Measurements from ENCODE around the gene ARHGAP32.

ARHGAP32 gene

GRCh38 chr11:128957202-128957482, 235.0 kb downstream of the ARHGAP32 start:
- H3K9me3 ChIP-seq = no peaks in the 10 kb centered on the region
- no peak for DNase-seq

DNA sequence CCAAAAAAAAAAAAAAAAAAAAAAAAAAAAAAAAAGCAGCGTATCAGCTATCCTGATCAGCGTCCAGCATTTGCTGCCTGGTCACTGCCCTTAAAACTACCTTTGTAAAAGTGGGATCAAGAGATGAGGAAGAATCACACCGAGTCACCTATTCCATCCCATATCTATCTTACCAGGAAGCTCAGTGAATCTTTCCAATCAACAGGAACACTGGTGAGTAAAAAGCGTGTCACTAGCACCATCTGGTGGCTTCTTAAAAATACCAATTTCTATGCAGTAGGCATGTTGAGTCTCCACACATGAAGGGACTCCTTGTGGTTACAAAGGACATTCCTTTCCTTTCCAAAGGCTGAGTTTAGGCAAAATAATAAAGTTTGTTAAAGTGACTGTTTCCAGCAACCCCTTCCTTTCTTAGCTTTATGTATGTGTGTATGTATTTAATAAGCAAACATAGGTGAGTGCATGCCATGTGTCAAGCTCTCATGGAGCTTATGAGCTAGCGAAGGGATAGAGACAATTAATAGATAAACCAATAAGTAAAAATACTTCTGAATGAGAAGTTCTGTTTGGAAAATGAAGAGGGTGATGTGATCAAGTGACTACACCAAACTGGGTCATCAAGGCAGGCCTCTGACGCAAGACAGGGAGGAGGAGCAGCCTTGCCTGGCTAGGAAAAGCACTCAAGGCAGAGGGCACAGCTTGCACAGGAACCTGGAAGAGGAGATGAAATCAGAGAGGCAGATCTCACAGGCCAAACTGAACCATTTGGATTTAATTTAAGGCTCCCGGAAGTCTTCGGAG, 235.5 kb downstream of the ARHGAP32 start:
- no peaks in the 10 kb centered on the region for H3K9me3 ChIP-seq
- H3K4me1 ChIP-seq = no peaks in the 10 kb centered on the region
- H3K36me3 ChIP-seq = no peaks in the 10 kb centered on the region
- peaks cover 16% of the 10 kb centered on the region for H3K27me3 ChIP-seq
- peak; percentile 82 for TF ChIP-seq CTCF (IDR thresholded peaks at IDR 0.05; ENCODE audit: low read depth, low read length)
- H3K4me3 ChIP-seq (ENCODE audit: low read depth, low read length) = no peak overlapping the region
- peak; percentile 37 for DNase-seq

More at GRCh38 chr11:128957202-128957482, 235.0 kb downstream of the ARHGAP32 start:
- H3K4me1 ChIP-seq = no peaks in the 10 kb centered on the region
- no peak for TF ChIP-seq CTCF (IDR thresholded peaks at IDR 0.05; ENCODE audit: low read depth, low read length)
- H3K27me3 ChIP-seq = peaks cover 18% of the 10 kb centered on the region
- H3K36me3 ChIP-seq = no peaks in the 10 kb centered on the region
- H3K4me3 ChIP-seq (ENCODE audit: low read depth, low read length) = no peak overlapping the region

- no peaks in the 10 kb centered on the region for H3K36me3 ChIP-seq
- no peak overlapping the region for H3K4me3 ChIP-seq (ENCODE audit: low read depth, low read length)
- peaks cover 14% of the 10 kb centered on the region; the same call in 1 of the 2 replicates for H3K27me3 ChIP-seq
- no peaks in the 10 kb centered on the region for H3K9me3 ChIP-seq
- no peaks in the 10 kb centered on the region for H3K4me1 ChIP-seq
- no peak for DNase-seq
- no peak for TF ChIP-seq CTCF (IDR thresholded peaks at IDR 0.05; ENCODE audit: low read depth, low read length)
Measured at GRCh38 chr11:128955636-128956035, 236.5 kb downstream of the ARHGAP32 start.

- H3K36me3 ChIP-seq = no peaks in the 10 kb centered on the region
- no peaks in the 10 kb centered on the region for H3K4me1 ChIP-seq
- H3K4me3 ChIP-seq (ENCODE audit: low read depth, low read length) = no peak overlapping the region
- no peak for DNase-seq
- no peak for TF ChIP-seq CTCF (IDR thresholded peaks at IDR 0.05; ENCODE audit: low read depth, low read length)
- no peaks in the 10 kb centered on the region for H3K9me3 ChIP-seq
- peaks cover 14% of the 10 kb centered on the region; the same call in 1 of the 2 replicates for H3K27me3 ChIP-seq
Measured at GRCh38 chr11:128953151-128953550, 239.0 kb downstream of the ARHGAP32 start.

DNA sequence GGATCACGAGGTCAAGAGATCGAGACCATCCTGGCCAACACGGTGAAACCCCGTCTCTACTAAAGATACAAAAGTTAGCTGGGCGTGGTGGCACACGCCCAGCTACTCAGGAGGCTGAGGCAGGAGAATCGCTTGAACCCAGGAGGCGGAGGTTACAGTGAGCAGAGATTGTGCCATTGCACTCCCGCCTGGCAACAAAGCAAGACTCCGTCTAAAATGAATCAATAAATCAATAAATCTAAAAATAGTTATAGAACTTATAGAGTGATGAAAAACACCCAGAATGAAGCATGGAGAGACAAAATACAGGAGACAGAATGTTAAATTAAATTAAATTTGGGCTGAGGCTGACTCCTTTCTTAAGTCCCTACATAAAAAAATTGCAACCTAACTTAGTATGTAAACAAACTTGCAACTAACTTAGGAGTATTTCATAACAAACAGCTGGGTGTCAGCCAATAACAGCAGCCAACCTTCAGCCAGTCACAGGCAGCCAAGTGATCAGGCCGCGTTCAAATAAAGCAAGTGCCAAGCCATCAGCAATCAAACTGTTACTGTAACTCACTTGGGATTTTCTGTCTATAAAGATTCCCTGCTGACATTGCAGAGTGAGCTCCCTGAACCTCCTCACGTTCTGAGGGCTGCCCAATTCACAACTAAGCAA, 242.2 kb downstream of the ARHGAP32 start:
- no peak overlapping the region for H3K4me3 ChIP-seq (ENCODE audit: low read depth, low read length)
- H3K9me3 ChIP-seq = no peaks in the 10 kb centered on the region
- H3K36me3 ChIP-seq = no peaks in the 10 kb centered on the region
- H3K4me1 ChIP-seq = no peaks in the 10 kb centered on the region
- no peak for DNase-seq
- TF ChIP-seq CTCF (IDR thresholded peaks at IDR 0.05; ENCODE audit: low read depth, low read length) = no peak
- H3K27me3 ChIP-seq = peaks cover 12% of the 10 kb centered on the region; the same call in 1 of the 2 replicates

DNA sequence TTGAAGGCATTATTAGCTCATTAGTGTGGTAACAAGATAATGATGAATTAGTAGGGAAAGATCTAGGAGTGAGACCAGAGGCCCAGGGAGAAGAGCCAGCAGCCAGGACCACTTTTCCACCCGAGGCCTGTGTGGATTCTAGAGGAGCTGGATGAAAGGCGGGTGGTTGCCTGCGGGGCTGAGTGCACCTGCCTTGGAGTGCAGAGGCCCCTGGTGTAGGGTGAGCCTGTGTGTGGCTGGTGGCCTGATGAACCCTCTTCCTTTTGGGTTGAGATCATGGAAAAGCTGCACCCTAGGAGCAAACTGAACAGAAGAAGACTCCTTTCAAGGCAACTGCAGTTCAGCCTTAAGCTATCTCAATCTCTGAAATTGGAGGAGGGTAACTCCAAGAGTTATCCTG, 243.5 kb downstream of the ARHGAP32 start:
- Histone ChIP-seq H3K36me3 (no peaks in the 10 kb centered on the region), H3K9me3 (no peaks in the 10 kb centered on the region), H3K4me1 (no peaks in the 10 kb centered on the region), H3K4me3 (ENCODE audit: low read depth, low read length) (no peak overlapping the region), H3K27me3 (no peaks in the 10 kb centered on the region)
- no peak for DNase-seq
- peak; percentile 27 for TF ChIP-seq CTCF (IDR thresholded peaks at IDR 0.05; ENCODE audit: low read depth, low read length)

Data from BE2C (cell line).